Tibial nerve (tissue), 4 donors: ENCODE data around the gene AK3. TPM values are rescaled to one million over a fixed set of nuclear protein-coding genes. Genes with fewer than 3 reads are reported as not detected.
"Not testable (repeated sequence)": the region's sequence is repeated elsewhere in the genome, so short reads cannot be mapped to it uniquely, and the experiment has no call there.

ENCODE experiments used
- DNase-seq, 2 donors: peaks; one replicate each; pipeline ENCODE4 v3.0.0-alpha.2; 2019; ENCODE audit warnings: low spot score in 2 of 2
- H3K27ac ChIP-seq, 4 donors: fragments of 200-600 bp; sonication (generic) in 3 of 4; one replicate each; pipeline ENCODE4 v1.5.1; 2017 to 2019; ENCODE audit warnings: mild to moderate bottlenecking in 1 of 4
- H3K27me3 ChIP-seq, 2 donors: fragments of 200-600 bp; sonication (generic) in 1 of 2; one replicate each; pipeline versions ENCODE4 v1.5.1 to v1.6.0; 2017 to 2019
- H3K36me3 ChIP-seq, 3 donors: fragments of 200-600 bp; sonication (generic); one replicate each; pipeline ENCODE4 v1.5.1; 2018 to 2019
- H3K4me1 ChIP-seq, 4 donors: fragments of 200-600 bp; sonication (generic) in 3 of 4; one replicate each; pipeline ENCODE4 v1.5.1; 2017 to 2019
- H3K4me3 ChIP-seq, 4 donors: fragments of 200-600 bp; sonication (generic) in 3 of 4; one replicate each; pipeline ENCODE4 v1.5.1; 2017 to 2019; ENCODE audit warnings: mild to moderate bottlenecking in 1 of 4, moderate library complexity in 1 of 4
- H3K9me3 ChIP-seq, 4 donors: fragments of 200-600 bp; sonication (generic) in 3 of 4; one replicate each; pipeline ENCODE4 v1.5.1; 2017 to 2019
- EP300 ChIP-seq, 2 donors: sonication (generic); formaldehyde crosslinking; IDR thresholded peaks; one replicate each; pipeline ENCODE4 v1.6.1; 2017; ENCODE audit warnings: antibody characterized with exemption in 2 of 2, mild to moderate bottlenecking in 1 of 2
- POLR2A ChIP-seq, 2 donors: fragments of 450-650 bp; IDR thresholded peaks; one replicate each; pipeline ENCODE4 v1.6.1; 2017; ENCODE audit warnings: antibody characterized with exemption in 2 of 2, mild to moderate bottlenecking in 2 of 2, moderate library complexity in 2 of 2
- WGBS, 2 donors: methylation state at CpG; one replicate each; pipeline ENCODE4 v1.1.5; 2018; 5-methylcytosine and 5-hydroxymethylcytosine counted together
- total RNA-seq, 4 donors: library from RNA; depleted of rRNA; stranded (reverse); fragments of >200 nt; gene quantifications; one replicate each; pipeline ENCODE4 v1.1.0, GENCODE V29; 2016
- TF ChIP-seq, protein P1 (sequence below), 5 experiments: fragments of 200-600 bp in 3 of 5; fragments of 450-650 bp in 2 of 5; sonication (generic) in 3 of 5; IDR thresholded peaks; one replicate each; pipeline ENCODE4 v1.5.1; 2016 to 2019; ENCODE audit warnings: antibody characterized with exemption in 5 of 5, mild to moderate bottlenecking in 3 of 5, moderate library complexity in 2 of 5

The AK3 gene
- 10 to 100 TPM; 70.2 to 97.5 (median 93.4) TPM for total RNA-seq

GRCh38 chr9:4740638-4741364 lies at the start of gene AK3:
Gene AK3, minus strand, starts transcription at chr9:4741202. Its CDS starts 115 bp downstream, at chr9:4741087.
- peak within 1 kb of the TSS; percentile 74 to 98 (median 94) for H3K4me3 ChIP-seq

DNA sequence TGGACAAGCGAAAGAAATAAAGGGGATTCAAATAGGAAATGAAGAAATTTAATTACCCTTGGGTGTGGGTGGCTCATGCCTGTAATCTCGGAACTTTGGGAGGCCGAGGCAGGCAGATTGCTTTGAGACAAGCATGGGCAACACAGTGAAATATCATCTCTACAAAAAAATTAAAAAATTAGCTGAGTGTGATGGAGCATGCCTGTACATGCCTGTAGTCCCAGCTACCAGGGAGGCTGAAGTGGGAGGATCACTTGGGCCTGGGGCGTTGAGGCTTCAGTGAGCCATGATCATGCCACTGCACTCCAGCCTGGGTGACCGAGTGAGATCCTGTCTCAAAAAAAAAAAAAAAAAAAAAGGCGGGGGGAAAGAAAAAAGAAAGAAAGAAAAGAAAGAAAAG lies 47.7 kb upstream of the AK3 start:
- H3K4me1 ChIP-seq = peaks cover 0 to 10% (median 2%) of the 10 kb centered on the region in 4 donors
- TF ChIP-seq, protein P1, sequence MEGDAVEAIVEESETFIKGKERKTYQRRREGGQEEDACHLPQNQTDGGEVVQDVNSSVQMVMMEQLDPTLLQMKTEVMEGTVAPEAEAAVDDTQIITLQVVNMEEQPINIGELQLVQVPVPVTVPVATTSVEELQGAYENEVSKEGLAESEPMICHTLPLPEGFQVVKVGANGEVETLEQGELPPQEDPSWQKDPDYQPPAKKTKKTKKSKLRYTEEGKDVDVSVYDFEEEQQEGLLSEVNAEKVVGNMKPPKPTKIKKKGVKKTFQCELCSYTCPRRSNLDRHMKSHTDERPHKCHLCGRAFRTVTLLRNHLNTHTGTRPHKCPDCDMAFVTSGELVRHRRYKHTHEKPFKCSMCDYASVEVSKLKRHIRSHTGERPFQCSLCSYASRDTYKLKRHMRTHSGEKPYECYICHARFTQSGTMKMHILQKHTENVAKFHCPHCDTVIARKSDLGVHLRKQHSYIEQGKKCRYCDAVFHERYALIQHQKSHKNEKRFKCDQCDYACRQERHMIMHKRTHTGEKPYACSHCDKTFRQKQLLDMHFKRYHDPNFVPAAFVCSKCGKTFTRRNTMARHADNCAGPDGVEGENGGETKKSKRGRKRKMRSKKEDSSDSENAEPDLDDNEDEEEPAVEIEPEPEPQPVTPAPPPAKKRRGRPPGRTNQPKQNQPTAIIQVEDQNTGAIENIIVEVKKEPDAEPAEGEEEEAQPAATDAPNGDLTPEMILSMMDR (IDR thresholded peaks at IDR 0.05) = no peak
- TF ChIP-seq EP300 (IDR thresholded peaks at IDR 0.05) = no peak
- TF ChIP-seq POLR2A (IDR thresholded peaks at IDR 0.05) = no peak
- no peak for DNase-seq
- no peak overlapping the region for H3K4me3 ChIP-seq
- WGBS, 2 donors = 62 to 87% methylated on average over 6 of the region's 6 CpGs
- H3K36me3 ChIP-seq = no peaks in the 10 kb centered on the region
- no peak overlapping the region for H3K27ac ChIP-seq
- no peaks in the 10 kb centered on the region for H3K27me3 ChIP-seq
- no peaks in the 10 kb centered on the region for H3K9me3 ChIP-seq

More at GRCh38 chr9:4740638-4741364, at the start of gene AK3:
- DNase-seq = peak; percentile 61 to 66
- H3K27me3 ChIP-seq = no peaks in the 10 kb centered on the region
- H3K4me1 ChIP-seq = peaks cover 0 to 37% (median 17%) of the 10 kb centered on the region in 4 donors
- TF ChIP-seq, protein P1 (IDR thresholded peaks at IDR 0.05) = peak in 4 of 5 experiments; percentile 13 to 58 (median 31)
- peak; percentile 76 to 84 for TF ChIP-seq POLR2A (IDR thresholded peaks at IDR 0.05)
- peak in 1 of 2 donors; percentile 78 for TF ChIP-seq EP300 (IDR thresholded peaks at IDR 0.05)
- WGBS, 2 donors = 0 to 1% methylated on average over 42 to 54 of the region's 84 CpGs
- peak within 1 kb of the TSS; percentile 90 to 98 (median 94) for H3K27ac ChIP-seq
- H3K9me3 ChIP-seq = no peaks in the 10 kb centered on the region
- no peaks in the 10 kb centered on the region for H3K36me3 ChIP-seq

- Histone ChIP-seq H3K27me3 (no peaks in the 10 kb centered on the region), H3K9me3 (no peaks in the 10 kb centered on the region), H3K4me3 (no peak overlapping the region), H3K27ac (no peak overlapping the region), H3K4me1 (peaks cover 0 to 7% (median 1%) of the 10 kb centered on the region in 4 donors), H3K36me3 (no peaks in the 10 kb centered on the region)
- TF ChIP-seq EP300 (IDR thresholded peaks at IDR 0.05) = no peak
- no peak for TF ChIP-seq POLR2A (IDR thresholded peaks at IDR 0.05)
- TF ChIP-seq, protein P1 (IDR thresholded peaks at IDR 0.05) = no peak
- 43 to 92% methylated on average over 1 of the region's 1 CpG for WGBS, 2 donors
- no peak for DNase-seq
Measured at GRCh38 chr9:4787876-4788275, 46.9 kb upstream of the AK3 start.

- Histone ChIP-seq H3K27ac (no peak overlapping the region), H3K9me3 (no peaks in the 10 kb centered on the region), H3K27me3 (no peaks in the 10 kb centered on the region), H3K4me3 (no peak overlapping the region), H3K36me3 (no peaks in the 10 kb centered on the region), H3K4me1 (peaks cover 0 to 1% (median 0%) of the 10 kb centered on the region in 4 donors)
- WGBS, 2 donors = 80 to 95% methylated on average over 4 of the region's 4 CpGs
- no peak for TF ChIP-seq EP300 (IDR thresholded peaks at IDR 0.05)
- TF ChIP-seq, protein P1 (IDR thresholded peaks at IDR 0.05) = no peak
- no peak for TF ChIP-seq POLR2A (IDR thresholded peaks at IDR 0.05)
- DNase-seq = no peak
Measured at GRCh38 chr9:4786599-4786998, 45.6 kb upstream of the AK3 start.

- Histone ChIP-seq H3K27me3 (peaks cover 0 to 4% of the 10 kb centered on the region in 2 donors), H3K4me3 (no peak overlapping the region), H3K27ac (no peak overlapping the region), H3K36me3 (no peaks in the 10 kb centered on the region), H3K9me3 (no peaks in the 10 kb centered on the region), H3K4me1 (no peaks in the 10 kb centered on the region)
- 62 to 84% methylated on average over 2 of the region's 2 CpGs for WGBS, 2 donors
- DNase-seq = no peak
- TF ChIP-seq EP300 (IDR thresholded peaks at IDR 0.05) (no peak), POLR2A (IDR thresholded peaks at IDR 0.05) (no peak)
- TF ChIP-seq, protein P1 (IDR thresholded peaks at IDR 0.05) = no peak
Measured at GRCh38 chr9:4784403-4784802, 43.4 kb upstream of the AK3 start.

DNA sequence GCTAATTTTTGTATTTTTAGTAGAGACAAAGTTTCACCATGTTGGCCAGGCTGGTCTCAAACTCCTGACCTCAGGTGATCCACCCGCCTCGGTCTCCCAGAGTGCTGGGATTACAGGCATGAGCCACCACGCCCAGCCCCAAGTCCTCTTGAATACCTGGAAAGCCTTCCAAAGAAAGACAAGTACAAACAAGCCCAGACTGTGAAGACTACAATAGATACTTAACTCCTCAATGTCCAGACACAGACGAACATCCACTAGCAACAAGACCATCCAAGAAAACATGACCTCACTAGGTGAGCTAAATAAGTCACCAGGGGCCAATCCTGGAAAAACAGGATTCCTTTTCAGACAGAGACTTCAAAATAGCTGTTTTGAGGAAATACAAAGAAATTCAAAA lies 42.2 kb upstream of the AK3 start:
- H3K4me3 ChIP-seq, H3K27ac ChIP-seq, H3K4me1 ChIP-seq, DNase-seq, H3K36me3 ChIP-seq, H3K27me3 ChIP-seq, H3K9me3 ChIP-seq: not testable (repeated sequence)
- 82 to 90% methylated on average over 4 of the region's 4 CpGs for WGBS, 2 donors
